OCI-LY1 (cell line): ENCODE results near the gene CD48.
A peak's percentile ranks its signal among the peaks of the same experiment; 100 is the strongest.

Source experiments
- H2AFZ ChIP-seq: fragments of 200-600 bp; sonication (generic), shearing (Covaris generic); 2 replicates; pipeline ENCODE4 v1.6.0; 2014; ENCODE audit warnings: antibody characterized with exemption, mild to moderate bottlenecking, low read length
- H3F3A ChIP-seq: fragments of 200-600 bp; sonication (generic), shearing (Covaris generic); 2 replicates; pipeline ENCODE4 v1.6.0; 2014; ENCODE audit warnings: mild to moderate bottlenecking, antibody characterized with exemption, low read length, moderate library complexity; ENCODE audit not compliant: insufficient read depth
- H3K27ac ChIP-seq: fragments of 200-600 bp; sonication (generic); 2 replicates; pipeline ENCODE4 v1.5.1; 2014; ENCODE audit warnings: low read length, mixed run types, mild to moderate bottlenecking, low read depth; ENCODE audit not compliant: poor library complexity, severe bottlenecking
- H3K27me3 ChIP-seq: fragments of 200-600 bp; sonication (generic); 2 replicates; pipeline ENCODE4 v1.6.0; 2014; ENCODE audit warnings: antibody characterized with exemption, mild to moderate bottlenecking, low read length, moderate library complexity; ENCODE audit not compliant: insufficient read depth
- H3K36me3 ChIP-seq: fragments of 200-600 bp; sonication (generic); 2 replicates; pipeline ENCODE4 v1.6.1; 2014; ENCODE audit warnings: mild to moderate bottlenecking, antibody characterized with exemption, low read length, moderate library complexity, mixed read lengths; ENCODE audit not compliant: insufficient read depth
- H3K4me1 ChIP-seq: fragments of 200-600 bp; sonication (generic); 2 replicates; pipeline ENCODE4 v1.5.1; 2014; ENCODE audit warnings: mild to moderate bottlenecking, low read length, moderate library complexity; ENCODE audit not compliant: insufficient read depth, severe bottlenecking
- H3K4me2 ChIP-seq: fragments of 200-600 bp; sonication (generic), shearing (Covaris generic); 2 replicates; pipeline ENCODE4 v1.6.1; 2014; ENCODE audit warnings: low read length
- H3K4me3 ChIP-seq: fragments of 200-600 bp; sonication (generic); 2 replicates; pipeline ENCODE4 v1.5.1; 2014; ENCODE audit warnings: low read length, low read depth, mild to moderate bottlenecking, mixed read lengths; ENCODE audit not compliant: poor library complexity, severe bottlenecking
- H3K79me2 ChIP-seq: fragments of 200-600 bp; shearing (Covaris generic); 2 replicates; pipeline ENCODE4 v1.6.1; 2016; ENCODE audit warnings: mixed run types, low read length, mixed read lengths; ENCODE audit not compliant: insufficient read depth
- H3K9ac ChIP-seq: fragments of 200-600 bp; sonication (generic), shearing (Covaris generic); 2 replicates; pipeline ENCODE4 v1.6.1; 2014; ENCODE audit warnings: mild to moderate bottlenecking, low read length, mixed read lengths
- H3K9me2 ChIP-seq: fragments of 200-600 bp; sonication (generic), shearing (Covaris generic); 2 replicates; pipeline ENCODE4 v1.6.1; 2014; ENCODE audit warnings: low read depth, mild to moderate bottlenecking, low read length, mixed read lengths
- H3K9me3 ChIP-seq: fragments of 200-600 bp; shearing (Covaris generic); 2 replicates; pipeline ENCODE4 v1.6.1; 2014; ENCODE audit warnings: low read length, mixed read lengths
- H4K20me1 ChIP-seq: fragments of 200-600 bp; sonication (generic), shearing (Covaris generic); 2 replicates; pipeline ENCODE4 v1.6.0; 2016; ENCODE audit warnings: mild to moderate bottlenecking, low read length; ENCODE audit not compliant: insufficient read depth
- CTCF ChIP-seq: fragments of 200-600 bp; sonication (generic), shearing (Covaris generic); IDR thresholded peaks from 2 replicates; pipeline ENCODE4 v1.5.1; 2017; ENCODE audit warnings: mild to moderate bottlenecking, antibody characterized with exemption, low read length, moderate library complexity, mixed read lengths
- EZH2 ChIP-seq: fragments of 200-600 bp; sonication (generic), shearing (Covaris generic); IDR thresholded peaks from 2 replicates; pipeline ENCODE4 v1.8.0; 2017; ENCODE audit warnings: borderline replicate concordance, mixed run types, mild to moderate bottlenecking, antibody characterized with exemption, low read length, moderate library complexity, mixed read lengths

The CD48 gene

GRCh38 chr1:160651433-160652064, 60.1 kb downstream of the CD48 start:
- Histone ChIP-seq H3F3A (no peaks in the 10 kb centered on the region), H3K4me1 (peaks cover 61% of the 10 kb centered on the region), H3K27me3 (no peaks in the 10 kb centered on the region), H3K9me2 (no peaks in the 10 kb centered on the region), H4K20me1 (no peaks in the 10 kb centered on the region), H2AFZ (no peak overlapping the region), H3K9ac (peak overlapping the region; percentile 68), H3K4me2 (peak overlapping the region; percentile 75; the same call in 1 of the 2 replicates), H3K27ac (peak overlapping the region; percentile 82), H3K36me3 (no peaks in the 10 kb centered on the region), H3K9me3 (no peaks in the 10 kb centered on the region), H3K79me2 (no peaks in the 10 kb centered on the region), H3K4me3 (no peak overlapping the region)
- TF ChIP-seq EZH2 (no peak), CTCF (no peak)

- H3K9me3 ChIP-seq: no peaks in the 10 kb centered on the region
- TF ChIP-seq CTCF (no peak), EZH2 (no peak)
- peak overlapping the region; percentile 76; the same call in 1 of the 2 replicates for H2AFZ ChIP-seq
- no peaks in the 10 kb centered on the region for H3K9me2 ChIP-seq
- H4K20me1 ChIP-seq: no peaks in the 10 kb centered on the region
- H3K4me1 ChIP-seq: peaks cover 40% of the 10 kb centered on the region
- no peak overlapping the region for H3K27ac ChIP-seq
- H3F3A ChIP-seq: no peaks in the 10 kb centered on the region
- H3K79me2 ChIP-seq: no peaks in the 10 kb centered on the region
- H3K4me2 ChIP-seq: peak overlapping the region; percentile 45
- H3K4me3 ChIP-seq: peak overlapping the region; percentile 22
- H3K9ac ChIP-seq: peak overlapping the region; percentile 40; the same call in 1 of the 2 replicates
- H3K27me3 ChIP-seq: no peaks in the 10 kb centered on the region
- no peaks in the 10 kb centered on the region for H3K36me3 ChIP-seq
Observed at GRCh38 chr1:160647329-160647720, 64.3 kb downstream of the CD48 start.

- H3F3A ChIP-seq: no peaks in the 10 kb centered on the region
- H3K4me2 ChIP-seq: peak within 1 kb of the TSS; percentile 45
- H3K27ac ChIP-seq: peak within 1 kb of the TSS; percentile 0
- H3K9me2 ChIP-seq: no peaks in the 10 kb centered on the region
- H3K36me3 ChIP-seq: no peaks in the 10 kb centered on the region
- peak within 1 kb of the TSS; percentile 76; the same call in 1 of the 2 replicates for H2AFZ ChIP-seq
- TF ChIP-seq CTCF: no peak
- TF ChIP-seq EZH2: no peak
- H3K79me2 ChIP-seq: no peaks in the 10 kb centered on the region
- peaks cover 35% of the 10 kb centered on the region for H3K4me1 ChIP-seq
- H3K27me3 ChIP-seq: no peaks in the 10 kb centered on the region
- H3K9me3 ChIP-seq: no peaks in the 10 kb centered on the region
- H4K20me1 ChIP-seq: no peaks in the 10 kb centered on the region
- peak within 1 kb of the TSS; percentile 22 for H3K4me3 ChIP-seq
- H3K9ac ChIP-seq: peak within 1 kb of the TSS; percentile 40; the same call in 1 of the 2 replicates
Observed at GRCh38 chr1:160646711-160647328, 64.8 kb downstream of the CD48 start, which contains the start of gene SLAMF1. SLAMF1 (minus strand) TSS chr1:160647044; CDS start chr1:160646945, 99 bp downstream.
